HAP-1 (cell line): ENCODE data around the gene CMTM1.

ENCODE experiments used
- DNase-seq, 2 experiments: peaks; one replicate each; pipeline ENCODE4 v3.0.0-alpha.2; 2016 to 2020; ENCODE audit warnings: low spot score in 2 of 2
- H3K27me3 ChIP-seq: fragments of 250-450 bp; sonication (Bioruptor Pico); 2 replicates; pipeline ENCODE4 v1.5.1; 2020; ENCODE audit warnings: low read depth, mild to moderate bottlenecking, moderate library complexity
- H3K36me3 ChIP-seq: fragments of 250-450 bp; sonication (Bioruptor Pico); replicated peaks from 2 replicates; pipeline ENCODE4 v1.5.1; 2020; ENCODE audit warnings: mild to moderate bottlenecking
- H3K4me1 ChIP-seq: fragments of 250-450 bp; sonication (Bioruptor Pico); 2 replicates; pipeline ENCODE4 v1.5.1; 2020; ENCODE audit warnings: mild to moderate bottlenecking
- H3K4me3 ChIP-seq: fragments of 250-450 bp; sonication (Bioruptor Pico); 2 replicates; pipeline ENCODE4 v1.5.1; 2020; ENCODE audit warnings: mild to moderate bottlenecking, moderate library complexity
- H3K9me3 ChIP-seq: fragments of 250-450 bp; sonication (Bioruptor Pico); 2 replicates; pipeline ENCODE4 v1.5.1; 2020; ENCODE audit warnings: mild to moderate bottlenecking, moderate library complexity
- in situ Hi-C: fragments of 300-500 bp; cut with MboI; formaldehyde crosslinking; loops from 3 replicates; pipeline ENCODE4 v1.14.3; 2020; ENCODE audit warnings: low sequenced_read_pairs, inconsistent platforms, mixed read lengths

Gene CMTM1

DNA sequence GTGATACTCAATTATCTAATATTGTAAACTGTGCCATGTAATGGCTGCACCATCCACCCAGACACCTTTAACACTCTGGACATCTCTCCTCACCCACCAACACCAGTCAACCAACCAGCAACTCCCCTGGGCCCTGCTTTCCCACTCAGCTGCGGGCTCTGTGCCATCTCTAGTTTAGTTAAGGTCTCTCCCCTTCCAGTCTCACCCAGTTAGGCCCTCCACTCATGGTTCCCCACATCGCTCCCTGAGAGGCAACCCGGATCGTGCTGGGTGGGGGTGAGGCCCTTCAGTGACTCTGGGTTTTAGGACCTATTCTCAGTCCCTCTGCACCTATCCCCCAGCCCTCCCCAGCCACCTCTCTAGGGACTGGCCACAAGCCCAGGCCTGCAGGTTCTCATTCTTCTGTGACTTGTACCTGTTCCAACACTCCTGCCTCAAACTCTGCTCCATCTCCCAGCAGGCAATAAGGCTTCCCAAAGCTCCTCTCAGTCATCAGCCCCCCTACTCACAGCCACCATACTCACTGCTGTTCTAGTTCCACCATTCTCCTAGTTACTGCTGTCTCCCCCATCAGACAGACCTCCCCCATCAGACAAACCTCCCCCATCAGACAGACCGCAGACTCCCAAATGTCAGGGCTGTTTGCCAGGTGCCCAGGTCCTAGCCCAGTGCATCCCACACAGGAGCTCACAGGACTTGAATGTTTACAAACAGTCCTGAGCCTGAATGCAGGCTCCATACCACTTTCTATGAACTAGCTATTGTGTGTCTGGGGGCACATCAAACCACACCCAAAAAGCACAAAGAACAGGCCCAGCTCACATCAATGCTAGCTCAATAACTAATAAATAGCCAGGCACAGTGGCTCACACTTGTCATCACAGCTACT is 18.9 kb upstream of the CMTM1 start:
- Histone ChIP-seq H3K27me3 (no peaks in the 10 kb centered on the region), H3K36me3 (no peaks in the 10 kb centered on the region), H3K4me3 (no peak overlapping the region), H3K4me1 (peaks cover 19% of the 10 kb centered on the region), H3K9me3 (no peaks in the 10 kb centered on the region)
- in situ Hi-C loops = no loop called here
- no peak for DNase-seq

GRCh38 chr16:66548068-66548467 is 18.2 kb upstream of the CMTM1 start:
- DNase-seq = no peak
- H3K36me3 ChIP-seq = no peaks in the 10 kb centered on the region
- H3K4me1 ChIP-seq = peaks cover 23% of the 10 kb centered on the region
- in situ Hi-C loops = no loop called here
- no peak overlapping the region for H3K4me3 ChIP-seq
- no peaks in the 10 kb centered on the region for H3K9me3 ChIP-seq
- no peaks in the 10 kb centered on the region for H3K27me3 ChIP-seq

DNA sequence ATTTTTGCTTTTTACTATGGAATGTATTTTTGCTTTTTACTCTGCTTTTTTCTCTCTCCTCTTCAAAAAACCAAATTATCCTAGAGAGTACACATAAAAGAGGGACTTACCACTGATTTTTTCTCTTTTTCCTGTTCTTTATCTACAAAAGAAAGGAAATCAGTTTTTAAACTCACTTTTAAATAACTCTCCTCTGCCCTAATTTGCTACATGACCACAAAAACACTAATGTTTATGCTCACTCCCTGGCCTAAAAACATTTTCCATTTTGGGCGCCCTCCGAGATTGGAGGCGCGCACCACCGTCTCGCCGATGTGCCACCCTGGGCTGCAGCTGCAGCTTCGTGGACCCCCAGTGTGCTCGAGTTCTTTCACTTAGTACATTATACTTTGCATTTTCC is 17.4 kb upstream of the CMTM1 start:
- Histone ChIP-seq H3K9me3 (no peaks in the 10 kb centered on the region), H3K4me3 (no peak overlapping the region), H3K36me3 (no peaks in the 10 kb centered on the region; the same call in 1 of the 2 replicates), H3K27me3 (no peaks in the 10 kb centered on the region), H3K4me1 (peaks cover 23% of the 10 kb centered on the region)
- in situ Hi-C loops = no loop called here
- DNase-seq = no peak

DNA sequence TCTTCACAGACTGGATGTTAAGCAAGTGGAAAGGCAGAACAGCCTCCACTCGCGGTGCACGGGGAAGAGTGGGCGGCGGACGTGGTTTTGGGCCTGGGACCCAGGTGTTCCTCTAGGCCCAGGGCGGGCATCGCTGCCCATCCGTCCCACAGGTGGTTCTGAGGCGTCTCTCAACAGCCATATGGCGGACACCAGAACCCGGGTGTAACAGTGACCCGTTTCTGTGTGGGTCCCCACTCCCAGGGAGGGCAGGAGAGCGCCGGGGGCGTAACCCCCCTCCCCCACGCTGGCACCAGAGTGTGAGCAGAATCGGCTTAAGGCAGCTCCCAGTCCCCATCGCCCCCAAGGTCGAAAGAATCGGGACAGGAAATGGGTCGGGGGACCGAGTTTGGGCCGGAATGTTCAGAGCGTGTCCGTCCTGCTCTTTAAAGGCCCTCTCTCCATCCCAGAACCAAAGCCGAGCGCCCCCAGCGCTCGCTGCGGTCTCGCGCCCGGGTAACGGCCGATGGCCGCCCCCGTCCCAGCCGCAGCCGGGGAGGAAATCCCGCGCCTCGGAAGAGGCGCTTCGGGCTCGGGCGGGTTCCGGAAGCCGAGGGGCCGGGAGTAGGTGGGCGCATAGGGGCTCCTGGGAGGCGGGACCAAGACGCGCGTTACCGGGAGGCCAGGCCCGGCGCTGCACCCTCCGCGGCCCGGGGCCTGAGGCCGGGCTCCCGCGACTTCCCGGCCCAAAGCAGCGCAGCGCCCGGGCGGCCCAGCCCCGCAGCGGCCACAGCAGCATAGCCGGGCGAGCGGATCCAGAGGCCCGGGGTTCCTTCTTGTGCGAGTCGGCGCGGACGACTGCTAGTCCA is 16.7 kb upstream of the CMTM1 start, which contains the start of gene TK2:
TK2 (minus strand) TSS at position 839 of the 848 bp plus-strand sequence; CDS start at position 778, 61 bp downstream.
- Histone ChIP-seq H3K9me3 (no peaks in the 10 kb centered on the region), H3K36me3 (no peaks in the 10 kb centered on the region; the same call in 1 of the 2 replicates), H3K4me3 (peak within 1 kb of the TSS; percentile 47), H3K27me3 (no peaks in the 10 kb centered on the region), H3K4me1 (peaks cover 23% of the 10 kb centered on the region)
- DNase-seq = peak; percentile 40 to 73
- in situ Hi-C loops = no loop called here

GRCh38 chr16:66551348-66551759 is 14.9 kb upstream of the CMTM1 start:
- peaks cover 23% of the 10 kb centered on the region for H3K4me1 ChIP-seq
- in situ Hi-C loops = no loop called here

GRCh38 chr16:66551788-66552285 is 14.4 kb upstream of the CMTM1 start:
- Histone ChIP-seq H3K9me3 (no peaks in the 10 kb centered on the region), H3K27me3 (no peaks in the 10 kb centered on the region), H3K36me3 (no peaks in the 10 kb centered on the region; the same call in 1 of the 2 replicates), H3K4me3 (peak overlapping the region; percentile 37), H3K4me1 (peaks cover 23% of the 10 kb centered on the region)
- in situ Hi-C loops = no loop called here
- DNase-seq = no peak

More at GRCh38 chr16:66551348-66551759, 14.9 kb upstream of the CMTM1 start:
- Histone ChIP-seq H3K9me3 (no peaks in the 10 kb centered on the region), H3K36me3 (no peaks in the 10 kb centered on the region; the same call in 1 of the 2 replicates), H3K27me3 (no peaks in the 10 kb centered on the region), H3K4me3 (no peak overlapping the region)
- DNase-seq = peak; percentile 25 to 71

DNA sequence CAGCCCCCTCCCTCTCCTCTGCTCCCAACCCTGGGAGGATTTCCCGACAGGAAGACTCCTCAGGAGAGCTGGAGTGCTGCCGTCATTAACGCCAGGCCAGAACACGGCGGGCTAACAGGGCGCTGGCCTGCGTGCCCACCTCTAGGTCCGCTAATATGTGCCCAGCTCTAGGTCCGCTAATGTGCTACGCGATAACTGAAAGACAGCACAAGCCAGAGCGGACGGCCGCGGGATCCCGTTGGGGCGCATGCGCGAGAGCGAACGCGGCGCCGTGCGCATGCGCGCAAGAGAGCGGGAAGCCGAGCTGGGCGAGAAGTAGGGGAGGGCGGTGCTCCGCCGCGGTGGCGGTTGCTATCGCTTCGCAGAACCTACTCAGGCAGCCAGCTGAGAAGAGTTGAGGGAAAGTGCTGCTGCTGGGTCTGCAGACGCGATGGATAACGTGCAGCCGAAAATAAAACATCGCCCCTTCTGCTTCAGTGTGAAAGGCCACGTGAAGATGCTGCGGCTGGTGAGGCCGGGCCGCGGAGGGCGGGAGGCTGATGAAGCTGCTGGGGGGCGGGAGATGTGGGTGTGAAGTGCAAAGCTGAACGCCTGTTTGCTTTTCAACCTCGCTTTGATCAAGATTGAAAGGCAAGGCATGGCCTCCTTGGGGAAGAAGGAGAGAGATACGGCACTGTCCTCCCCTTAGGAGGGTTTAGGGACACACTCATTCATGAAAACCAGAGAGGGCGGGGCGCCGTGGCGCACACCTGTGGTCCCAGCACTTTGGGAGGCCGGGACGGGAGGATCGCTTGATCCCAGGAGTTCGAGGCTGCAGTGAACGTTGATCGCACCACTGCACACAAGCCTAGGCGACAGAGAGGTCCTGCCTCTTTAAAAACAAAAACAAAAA is 13.7 kb upstream of the CMTM1 start, which contains the start of gene CKLF:
CKLF (plus strand) TSS at position 291 of the 892 bp plus-strand sequence; CDS start at position 431, 140 bp downstream.
- H3K4me3 ChIP-seq = peak within 1 kb of the TSS; percentile 37
- peak; percentile 81 to 89 for DNase-seq
- H3K9me3 ChIP-seq = no peaks in the 10 kb centered on the region
- in situ Hi-C loops = no loop called here
- H3K4me1 ChIP-seq = peaks cover 23% of the 10 kb centered on the region
- H3K27me3 ChIP-seq = no peaks in the 10 kb centered on the region
- H3K36me3 ChIP-seq = peaks cover 2% of the 10 kb centered on the region

DNA sequence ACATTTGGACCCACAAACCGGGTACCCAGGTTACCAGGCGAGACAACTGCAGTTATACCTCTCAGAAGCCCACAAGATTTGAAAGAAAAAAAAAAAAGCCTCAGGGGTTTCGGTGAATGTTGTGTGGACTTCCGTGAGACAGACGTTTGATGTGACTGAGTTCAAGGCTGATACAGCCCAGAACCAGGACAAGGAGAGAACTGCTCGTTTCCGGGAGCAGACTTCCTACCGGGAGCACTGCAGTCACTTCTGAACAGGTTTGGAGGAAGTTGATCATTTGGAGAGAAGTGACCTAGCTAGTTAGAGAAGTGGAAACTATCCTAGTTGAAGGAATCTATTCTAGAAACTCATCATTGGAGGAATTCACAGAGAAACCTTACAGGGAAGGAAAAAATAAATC is 13.0 kb upstream of the CMTM1 start:
- Histone ChIP-seq H3K9me3 (no peaks in the 10 kb centered on the region), H3K4me3 (no peak overlapping the region; the same call in 1 of the 2 replicates), H3K4me1 (peaks cover 23% of the 10 kb centered on the region), H3K36me3 (peaks cover 7% of the 10 kb centered on the region), H3K27me3 (no peaks in the 10 kb centered on the region)
- in situ Hi-C loops = no loop called here
- no peak for DNase-seq

GRCh38 chr16:66554021-66554420 is 12.2 kb upstream of the CMTM1 start:
- in situ Hi-C loops = no loop called here
- no peak for DNase-seq
- H3K4me1 ChIP-seq = peaks cover 23% of the 10 kb centered on the region
- H3K27me3 ChIP-seq = no peaks in the 10 kb centered on the region
- H3K9me3 ChIP-seq = no peaks in the 10 kb centered on the region
- H3K4me3 ChIP-seq = no peak overlapping the region
- H3K36me3 ChIP-seq = peaks cover 7% of the 10 kb centered on the region

GRCh38 chr16:66554495-66554894 is 11.7 kb upstream of the CMTM1 start:
- Histone ChIP-seq H3K27me3 (no peaks in the 10 kb centered on the region), H3K36me3 (peaks cover 7% of the 10 kb centered on the region), H3K4me1 (peaks cover 20% of the 10 kb centered on the region), H3K4me3 (no peak overlapping the region), H3K9me3 (no peaks in the 10 kb centered on the region)
- DNase-seq = no peak
- in situ Hi-C loops = no loop called here

DNA sequence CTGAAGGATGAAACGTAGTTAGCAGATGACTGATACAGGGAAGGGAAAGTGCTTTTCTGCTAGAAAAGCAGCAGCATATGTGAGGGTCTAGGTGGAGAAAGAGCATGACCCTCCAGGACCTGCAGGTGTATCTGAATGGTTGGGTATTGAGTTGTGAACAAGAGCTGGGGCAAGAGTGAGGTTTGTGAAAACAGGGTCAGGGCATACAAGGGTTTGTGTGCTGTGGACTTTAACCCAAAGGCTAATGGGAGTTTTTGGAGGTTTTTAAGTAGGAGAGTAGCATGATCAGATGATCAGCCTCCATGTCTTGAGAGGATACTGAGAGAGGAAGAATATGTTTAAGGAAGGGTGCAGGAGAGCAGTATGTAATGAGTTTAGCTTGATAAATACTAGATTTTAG is 6.1 kb upstream of the CMTM1 start:
- in situ Hi-C loops = no loop called here
- Histone ChIP-seq H3K27me3 (no peaks in the 10 kb centered on the region), H3K9me3 (no peaks in the 10 kb centered on the region), H3K4me3 (no peak overlapping the region), H3K4me1 (no peaks in the 10 kb centered on the region), H3K36me3 (peaks cover 16% of the 10 kb centered on the region)
- no peak for DNase-seq

GRCh38 chr16:66561381-66562080 is 4.7 kb upstream of the CMTM1 start:
- Histone ChIP-seq H3K4me1 (no peaks in the 10 kb centered on the region), H3K4me3 (no peak overlapping the region), H3K9me3 (no peaks in the 10 kb centered on the region), H3K27me3 (no peaks in the 10 kb centered on the region), H3K36me3 (peaks cover 19% of the 10 kb centered on the region)
- in situ Hi-C loops = no loop called here
- DNase-seq = no peak
